HEK293 (cell line): ENCODE measurements around the gene CS.
A peak's percentile ranks its signal among the peaks of the same experiment; 100 is the strongest.

Experiments used
- BCL11B ChIP-seq: fragments of 450-650 bp; formaldehyde crosslinking; IDR thresholded peaks from 2 replicates; pipeline ENCODE4 v1.5.1; 2016; ENCODE audit warnings: low read depth, missing biosample characterization, missing genetic modification characterization
- GLIS1 ChIP-seq: fragments of 450-650 bp; formaldehyde crosslinking; IDR thresholded peaks from 2 replicates; pipeline ENCODE4 v1.5.1; 2016; ENCODE audit warnings: missing biosample characterization, missing genetic modification characterization
- HIC1 ChIP-seq: fragments of 450-650 bp; formaldehyde crosslinking; IDR thresholded peaks from 2 replicates; pipeline ENCODE4 v1.5.1; 2016; ENCODE audit warnings: missing biosample characterization, missing genetic modification characterization
- KLF17 ChIP-seq: fragments of 450-650 bp; formaldehyde crosslinking; IDR thresholded peaks from 2 replicates; pipeline ENCODE4 v1.5.1; 2016; ENCODE audit warnings: missing biosample characterization, missing genetic modification characterization
- RBAK ChIP-seq: fragments of 450-650 bp; formaldehyde crosslinking; IDR thresholded peaks from 2 replicates; pipeline ENCODE4 v1.5.1; 2016; ENCODE audit warnings: missing biosample characterization, missing genetic modification characterization
- REPIN1 ChIP-seq: fragments of 450-650 bp; formaldehyde crosslinking; IDR thresholded peaks from 2 replicates; pipeline ENCODE4 v1.5.1; 2017; ENCODE audit warnings: missing biosample characterization, missing genetic modification characterization, low read depth
- SCRT1 ChIP-seq: fragments of 450-650 bp; formaldehyde crosslinking; IDR thresholded peaks from 2 replicates; pipeline ENCODE4 v1.5.1; 2016; ENCODE audit warnings: missing biosample characterization, missing genetic modification characterization, borderline replicate concordance
- SP3 ChIP-seq: fragments of 450-650 bp; formaldehyde crosslinking; IDR thresholded peaks from 2 replicates; pipeline ENCODE4 v1.5.1; 2016; ENCODE audit warnings: missing biosample characterization, missing genetic modification characterization
- YY1 ChIP-seq: fragments of 450-650 bp; formaldehyde crosslinking; IDR thresholded peaks from 2 replicates; pipeline ENCODE4 v1.5.1; 2018; ENCODE audit warnings: missing biosample characterization, missing genetic modification characterization
- YY2 ChIP-seq: fragments of 450-650 bp; formaldehyde crosslinking; IDR thresholded peaks from 2 replicates; pipeline ENCODE4 v1.5.1; 2016; ENCODE audit warnings: missing biosample characterization, missing genetic modification characterization
- ZBTB17 ChIP-seq: fragments of 450-650 bp; formaldehyde crosslinking; IDR thresholded peaks from 2 replicates; pipeline ENCODE4 v1.5.1; 2016; ENCODE audit warnings: missing biosample characterization, missing genetic modification characterization
- ZBTB20 ChIP-seq: fragments of 450-650 bp; formaldehyde crosslinking; IDR thresholded peaks from 2 replicates; pipeline ENCODE4 v1.5.1; 2016; ENCODE audit warnings: missing biosample characterization, missing genetic modification characterization
- ZBTB21 ChIP-seq: fragments of 450-650 bp; formaldehyde crosslinking; IDR thresholded peaks from 2 replicates; pipeline ENCODE4 v1.5.1; 2017; ENCODE audit warnings: missing biosample characterization, missing genetic modification characterization
- ZEB2 ChIP-seq: fragments of 450-650 bp; formaldehyde crosslinking; IDR thresholded peaks from 2 replicates; pipeline ENCODE4 v1.5.1; 2016; ENCODE audit warnings: missing biosample characterization, missing genetic modification characterization
- ZFHX2 ChIP-seq: fragments of 450-650 bp; formaldehyde crosslinking; conservative IDR thresholded peaks from 2 replicates; pipeline ENCODE4 v1.5.1; 2016; ENCODE audit warnings: missing biosample characterization, missing genetic modification characterization
- ZNF211 ChIP-seq: fragments of 450-650 bp; formaldehyde crosslinking; IDR thresholded peaks from 2 replicates; pipeline ENCODE4 v1.5.1; 2016; ENCODE audit warnings: low read depth, missing biosample characterization, missing genetic modification characterization
- ZNF239 ChIP-seq: fragments of 450-650 bp; formaldehyde crosslinking; IDR thresholded peaks from 2 replicates; pipeline ENCODE4 v1.5.1; 2016; ENCODE audit warnings: missing biosample characterization, missing genetic modification characterization
- ZNF24 ChIP-seq: fragments of 450-650 bp; formaldehyde crosslinking; IDR thresholded peaks from 2 replicates; pipeline ENCODE4 v1.5.1; 2016; ENCODE audit warnings: missing biosample characterization, missing genetic modification characterization
- ZNF26 ChIP-seq: fragments of 450-650 bp; formaldehyde crosslinking; IDR thresholded peaks from 2 replicates; pipeline ENCODE4 v1.5.1; 2016; ENCODE audit warnings: missing biosample characterization, missing genetic modification characterization
- ZNF311 ChIP-seq: fragments of 450-650 bp; formaldehyde crosslinking; IDR thresholded peaks from 2 replicates; pipeline ENCODE4 v1.5.1; 2017; ENCODE audit warnings: missing biosample characterization, missing genetic modification characterization, borderline replicate concordance
- ZNF335 ChIP-seq: fragments of 450-650 bp; formaldehyde crosslinking; conservative IDR thresholded peaks from 2 replicates; pipeline ENCODE4 v1.5.1; 2016; ENCODE audit warnings: missing biosample characterization, missing genetic modification characterization
- ZNF362 ChIP-seq: fragments of 450-650 bp; formaldehyde crosslinking; IDR thresholded peaks from 2 replicates; pipeline ENCODE4 v1.5.1; 2016; ENCODE audit warnings: missing biosample characterization, missing genetic modification characterization
- ZNF37A ChIP-seq: fragments of 450-650 bp; IDR thresholded peaks from 2 replicates; pipeline ENCODE4 v1.5.1; 2018; ENCODE audit warnings: missing biosample characterization, missing genetic modification characterization
- ZNF394 ChIP-seq: fragments of 450-650 bp; formaldehyde crosslinking; IDR thresholded peaks from 2 replicates; pipeline ENCODE4 v1.5.1; 2016; ENCODE audit warnings: missing biosample characterization, missing genetic modification characterization, mild to moderate bottlenecking, moderate library complexity, borderline replicate concordance
- ZNF423 ChIP-seq: fragments of 450-650 bp; formaldehyde crosslinking; IDR thresholded peaks from 2 replicates; pipeline ENCODE4 v1.5.1; 2016; ENCODE audit warnings: missing biosample characterization, missing genetic modification characterization
- ZNF449 ChIP-seq: fragments of 450-650 bp; formaldehyde crosslinking; IDR thresholded peaks from 2 replicates; pipeline ENCODE4 v1.5.1; 2017; ENCODE audit warnings: missing biosample characterization, mild to moderate bottlenecking, missing genetic modification characterization, moderate library complexity
- ZNF701 ChIP-seq: fragments of 450-650 bp; formaldehyde crosslinking; IDR thresholded peaks from 2 replicates; pipeline ENCODE4 v1.5.1; 2016; ENCODE audit warnings: missing biosample characterization, missing genetic modification characterization
- ZNF76 ChIP-seq: fragments of 450-650 bp; formaldehyde crosslinking; IDR thresholded peaks from 2 replicates; pipeline ENCODE4; 2016; ENCODE audit warnings: low read depth, missing biosample characterization, missing genetic modification characterization, borderline replicate concordance
- ZNF768 ChIP-seq: fragments of 450-650 bp; formaldehyde crosslinking; IDR thresholded peaks from 2 replicates; pipeline ENCODE4 v1.5.1; 2018; ENCODE audit warnings: missing biosample characterization, mild to moderate bottlenecking, missing genetic modification characterization
- ZSCAN16 ChIP-seq: fragments of 450-650 bp; formaldehyde crosslinking; IDR thresholded peaks from 2 replicates; pipeline ENCODE4 v1.5.1; 2016; ENCODE audit warnings: missing biosample characterization, missing genetic modification characterization
- ZSCAN30 ChIP-seq: fragments of 450-650 bp; IDR thresholded peaks from 2 replicates; pipeline ENCODE4 v1.5.1; 2018; ENCODE audit warnings: missing biosample characterization, mild to moderate bottlenecking, missing genetic modification characterization, moderate library complexity
- ZSCAN4 ChIP-seq: fragments of 450-650 bp; formaldehyde crosslinking; IDR thresholded peaks from 2 replicates; pipeline ENCODE4 v1.5.1; 2017; ENCODE audit warnings: missing biosample characterization, missing genetic modification characterization

The CS gene

GRCh38 chr12:56315622-56316473 is 15.7 kb upstream of the CS start, which contains the start of gene CNPY2 (continued):
- TF ChIP-seq ZSCAN4 (tag by site-specific recombination) (no peak), RBAK (no peak), YY1 (tag by site-specific recombination) (peak; percentile 85), ZNF37A (no peak), ZNF768 (tag by site-specific recombination) (no peak), ZNF449 (tag by site-specific recombination) (no peak; the same call in 1 of the 2 replicates), ZNF362 (tag by site-specific recombination) (no peak), HIC1 (tag by site-specific recombination) (no peak), ZNF701 (tag by site-specific recombination) (no peak), KLF17 (tag by site-specific recombination) (peak; percentile 76), ZSCAN30 (tag by site-specific recombination) (peak; percentile 40), ZNF24 (peak; percentile 79; the same call in 1 of the 2 replicates), ZNF76 (tag by site-specific recombination) (peak; percentile 97), REPIN1 (tag by site-specific recombination) (no peak; the same call in 1 of the 2 replicates), SP3 (tag by site-specific recombination) (peak; percentile 78), ZBTB17 (peak; percentile 98), ZFHX2 (tag by site-specific recombination) (no peak), GLIS1 (tag by site-specific recombination) (peak; percentile 41; the same call in 1 of the 2 replicates), ZNF394 (tag by site-specific recombination) (peak; percentile 42; the same call in 1 of the 2 replicates), YY2 (tag by site-specific recombination) (peak; percentile 70), SCRT1 (tag by site-specific recombination) (no peak), BCL11B (tag by site-specific recombination) (peak; percentile 65; the same call in 1 of the 2 replicates), ZBTB21 (tag by site-specific recombination) (0 out of 2 replicates have a peak, but pooled peaks have one; percentile 47), ZSCAN16 (no peak), ZNF26 (tag by site-specific recombination) (no peak), ZNF423 (tag by site-specific recombination) (no peak), ZBTB20 (tag by site-specific recombination) (no peak), ZNF239 (tag by site-specific recombination) (no peak), ZNF211 (tag by site-specific recombination) (no peak), ZEB2 (tag by site-specific recombination) (peak; percentile 82; the same call in 1 of the 2 replicates), ZNF335 (tag by site-specific recombination) (peak; percentile 99), ZNF311 (tag by site-specific recombination) (no peak)
